Thoracic aorta (tissue), 2 donors: ENCODE results near the gene SDK1. TPM values are rescaled to one million over a fixed set of nuclear protein-coding genes. Genes with fewer than 3 reads are reported as not detected.

ENCODE experiments used
- ATAC-seq: fragments of 150-250 bp; one replicate; pipeline ENCODE4 v1.8.0; 2017; ENCODE audit warnings: low read depth; ENCODE audit not compliant: insufficient number of reproducible peaks, low FRiP score
- DNase-seq: peaks from one replicate; pipeline ENCODE4 v3.0.0-alpha.2; 2020; ENCODE audit warnings: low spot score
- H3K27ac ChIP-seq, 2 donors: fragments of 200-600 bp; sonication (generic); 1 replicate in 1 of 2; 2 replicates in 1 of 2; pipeline ENCODE4 v1.5.1; 2016; ENCODE audit warnings: mild to moderate bottlenecking in 2 of 2, moderate library complexity in 2 of 2
- H3K27me3 ChIP-seq: fragments of 200-600 bp; sonication (generic); replicated peaks from 2 replicates; pipeline ENCODE4 v1.6.0; 2016; ENCODE audit warnings: mild to moderate bottlenecking; ENCODE audit not compliant: insufficient read depth
- H3K36me3 ChIP-seq: fragments of 200-600 bp; sonication (generic); one replicate; pipeline ENCODE4 v1.5.1; 2016
- H3K4me1 ChIP-seq, 2 donors: fragments of 200-600 bp; sonication (generic); 1 replicate in 1 of 2; 2 replicates in 1 of 2; pipeline versions ENCODE4 v1.5.1 to v1.6.0; 2016; ENCODE audit warnings: low read depth in 2 of 2, mild to moderate bottlenecking in 1 of 2; ENCODE audit not compliant: control insufficient read depth in 1 of 2
- H3K4me3 ChIP-seq: fragments of 200-600 bp; sonication (generic); 2 replicates; pipeline ENCODE4 v1.5.1; 2016; ENCODE audit warnings: mild to moderate bottlenecking
- H3K9me3 ChIP-seq: fragments of 200-600 bp; sonication (generic); 2 replicates; pipeline ENCODE4 v1.5.1; 2016
- CTCF ChIP-seq: fragments of 200-600 bp; sonication (generic); IDR thresholded peaks from one replicate; pipeline ENCODE4 v1.5.1; 2019; ENCODE audit warnings: antibody characterized with exemption
- total RNA-seq, 2 donors: library from RNA; depleted of rRNA; stranded (reverse); fragments of >200 nt; gene quantifications; one replicate each; pipeline versions ENCODE4 v1.1.0 to v1.2.3, GENCODE V29; 2016

SDK1 gene
- total RNA-seq, 2 donors from 2014 or later: 27.5 to 29.2 TPM

GRCh38 chr7:3480197-3480596 is 179.1 kb downstream of the SDK1 start:
- Histone ChIP-seq H3K4me3 (no peak overlapping the region), H3K9me3 (no peaks in the 10 kb centered on the region), H3K36me3 (no peaks in the 10 kb centered on the region), H3K4me1 (no peaks in the 10 kb centered on the region), H3K27me3 (no peaks in the 10 kb centered on the region), H3K27ac (no peak overlapping the region)
- ATAC-seq: no peak
- TF ChIP-seq CTCF: no peak
- no peak for DNase-seq

- H3K4me1 ChIP-seq: no peaks in the 10 kb centered on the region
- no peak overlapping the region for H3K4me3 ChIP-seq
- no peaks in the 10 kb centered on the region for H3K36me3 ChIP-seq
- no peak for ATAC-seq
- no peak for DNase-seq
- H3K9me3 ChIP-seq: no peaks in the 10 kb centered on the region
- no peak for TF ChIP-seq CTCF
- no peaks in the 10 kb centered on the region for H3K27me3 ChIP-seq
- no peak overlapping the region for H3K27ac ChIP-seq
Measured at GRCh38 chr7:3481435-3481834, 180.4 kb downstream of the SDK1 start.

- Histone ChIP-seq H3K36me3 (no peaks in the 10 kb centered on the region), H3K4me1 (no peaks in the 10 kb centered on the region), H3K27ac (no peak overlapping the region), H3K9me3 (no peaks in the 10 kb centered on the region), H3K27me3 (no peaks in the 10 kb centered on the region), H3K4me3 (no peak overlapping the region)
- TF ChIP-seq CTCF: no peak
- ATAC-seq (no peak), DNase-seq (no peak)
Measured at GRCh38 chr7:3482147-3482921, 181.3 kb downstream of the SDK1 start.

- ATAC-seq (no peak), DNase-seq (no peak)
- Histone ChIP-seq H3K4me3 (no peak overlapping the region), H3K27me3 (no peaks in the 10 kb centered on the region), H3K9me3 (no peaks in the 10 kb centered on the region), H3K36me3 (no peaks in the 10 kb centered on the region), H3K4me1 (no peaks in the 10 kb centered on the region), H3K27ac (no peak overlapping the region)
- TF ChIP-seq CTCF: no peak
Measured at GRCh38 chr7:3486841-3487240, 185.8 kb downstream of the SDK1 start.

GRCh38 chr7:3488829-3489228 is 187.8 kb downstream of the SDK1 start:
- TF ChIP-seq CTCF: no peak
- H3K9me3 ChIP-seq: no peaks in the 10 kb centered on the region
- ATAC-seq (no peak), DNase-seq (no peak)
- no peaks in the 10 kb centered on the region for H3K4me1 ChIP-seq
- H3K27ac ChIP-seq: no peak overlapping the region
- H3K27me3 ChIP-seq: no peaks in the 10 kb centered on the region
- no peak overlapping the region for H3K4me3 ChIP-seq
- no peaks in the 10 kb centered on the region for H3K36me3 ChIP-seq
